HL-60/S4 treated with phorbol 12-myristate 13-acetate at 8.2 ng/mL for 4 days and 3 days (cell line): Measurements from ENCODE around the gene TRIM9.

Source experiments
- in situ Hi-C: fragments of 300-500 bp; cut with MboI; formaldehyde crosslinking; loops from 2 replicates; pipeline ENCODE4 v1.15.0; 2022; ENCODE audit warnings: low sequenced_read_pairs

TRIM9 gene

DNA sequence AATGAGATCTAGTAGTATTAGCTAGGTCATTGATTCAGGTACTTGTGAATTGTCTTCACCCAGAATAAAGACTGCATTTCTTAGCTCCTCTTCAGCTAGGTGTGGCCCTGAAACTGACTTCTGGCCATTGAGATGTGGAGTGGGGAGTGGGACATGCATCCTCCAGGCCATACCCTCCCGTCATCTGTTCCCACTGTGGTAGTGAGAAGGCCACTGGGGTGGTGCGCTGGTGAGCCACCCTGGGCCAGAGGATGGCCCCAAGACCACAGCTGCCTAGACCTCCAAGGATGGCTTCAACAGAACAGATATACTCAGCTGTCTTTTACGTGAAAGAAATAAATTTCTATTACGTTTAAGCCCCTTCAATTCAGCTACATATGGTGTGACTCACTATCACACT, 36.5 kb downstream of the TRIM9 start:
- in situ Hi-C loops, result no loop called here

- in situ Hi-C loops, result no loop called here
Measured at GRCh38 chr14:51056421-51056820, 38.5 kb downstream of the TRIM9 start.

DNA sequence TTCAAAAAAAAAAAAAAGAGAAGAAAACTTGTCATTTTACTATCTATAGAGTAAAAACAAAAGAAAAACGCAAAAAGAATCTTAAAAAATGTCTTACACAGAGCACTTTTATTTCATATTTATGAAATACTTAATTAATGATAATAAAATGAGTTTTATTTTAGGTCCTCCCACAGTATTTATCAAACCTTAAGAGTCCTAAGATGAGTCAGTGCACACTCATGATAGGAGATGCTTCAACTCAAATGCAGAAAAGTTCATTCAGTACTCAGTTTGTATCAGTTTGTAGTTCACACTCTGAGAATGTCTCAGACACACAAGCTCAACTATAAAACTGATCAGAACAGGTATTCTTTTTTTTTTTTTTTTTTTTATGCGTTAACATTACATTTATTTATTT, 41.7 kb downstream of the TRIM9 start:
- in situ Hi-C loops, result no loop called here

GRCh38 chr14:51044961-51045360, 49.9 kb downstream of the TRIM9 start:
- in situ Hi-C loops, result no loop called here

DNA sequence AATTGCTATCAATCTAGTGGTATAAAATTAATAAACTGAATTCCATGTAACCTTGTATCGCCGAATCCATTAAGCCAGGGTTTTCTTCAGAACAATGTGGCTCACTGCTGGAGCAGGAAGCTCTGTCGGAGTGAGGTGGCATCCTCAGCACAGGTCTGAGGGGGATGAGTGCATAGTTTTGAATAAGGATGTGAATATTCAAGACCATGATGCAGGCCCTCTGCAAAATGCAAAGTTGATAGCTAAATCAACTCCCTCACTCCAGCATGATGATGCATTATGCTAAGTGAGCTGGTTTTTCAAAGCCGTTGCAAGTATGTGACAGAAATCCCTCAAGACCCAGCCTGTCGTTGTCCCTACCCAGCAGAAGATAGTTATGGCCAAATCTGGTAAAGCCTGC, 53.0 kb downstream of the TRIM9 start:
- in situ Hi-C loops, result no loop called here

DNA sequence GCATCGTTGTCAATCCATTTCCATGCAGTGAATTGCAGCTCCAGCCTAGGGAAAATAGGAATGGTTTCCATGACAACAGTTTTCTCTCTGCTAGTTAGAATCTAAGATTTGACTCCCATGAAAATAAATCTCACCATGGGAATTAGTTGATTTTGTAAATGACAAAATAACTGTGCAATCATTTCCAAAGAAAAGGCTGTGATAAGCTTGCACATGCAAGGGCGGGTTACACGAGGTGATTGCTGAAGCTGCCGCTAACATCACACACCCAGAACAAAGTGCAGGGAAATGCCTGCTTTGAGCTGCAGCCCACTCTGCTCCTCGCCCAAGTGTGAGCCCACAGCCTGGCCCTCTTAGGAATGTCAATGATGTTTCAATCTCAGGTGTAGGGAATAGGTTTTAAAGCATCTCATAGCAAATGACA, 53.8 kb downstream of the TRIM9 start:
- in situ Hi-C loops, result no loop called here

GRCh38 chr14:51039252-51039651, 55.7 kb downstream of the TRIM9 start:
- in situ Hi-C loops, result no loop called here

DNA sequence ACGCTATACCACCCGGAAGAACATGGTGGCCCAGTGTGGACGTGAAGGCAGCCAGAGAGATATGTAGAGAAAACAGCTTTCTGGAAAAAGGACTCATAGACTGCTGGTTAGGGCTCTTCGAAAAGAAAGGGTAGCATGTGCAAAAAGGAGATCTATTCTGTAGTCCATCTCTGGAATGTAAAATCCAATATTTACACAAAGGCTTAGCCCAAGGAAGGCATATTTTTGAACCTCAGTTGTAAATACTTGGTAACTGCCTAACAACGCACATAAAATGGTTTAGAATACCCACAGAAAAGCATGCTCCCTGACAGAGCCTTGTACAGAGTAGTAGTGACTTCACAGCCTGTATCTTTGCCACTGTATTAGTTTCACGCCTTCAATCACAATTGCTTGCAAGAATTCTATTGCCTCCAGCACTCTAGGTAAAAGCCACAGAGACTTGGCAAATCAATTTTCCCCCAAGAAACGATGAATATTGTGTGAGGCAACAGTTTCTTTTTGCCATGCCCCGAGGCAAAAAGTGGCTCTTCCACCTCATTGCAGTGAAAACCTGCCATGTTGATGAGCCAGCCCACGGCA, 59.2 kb downstream of the TRIM9 start:
- in situ Hi-C loops, result no loop called here

DNA sequence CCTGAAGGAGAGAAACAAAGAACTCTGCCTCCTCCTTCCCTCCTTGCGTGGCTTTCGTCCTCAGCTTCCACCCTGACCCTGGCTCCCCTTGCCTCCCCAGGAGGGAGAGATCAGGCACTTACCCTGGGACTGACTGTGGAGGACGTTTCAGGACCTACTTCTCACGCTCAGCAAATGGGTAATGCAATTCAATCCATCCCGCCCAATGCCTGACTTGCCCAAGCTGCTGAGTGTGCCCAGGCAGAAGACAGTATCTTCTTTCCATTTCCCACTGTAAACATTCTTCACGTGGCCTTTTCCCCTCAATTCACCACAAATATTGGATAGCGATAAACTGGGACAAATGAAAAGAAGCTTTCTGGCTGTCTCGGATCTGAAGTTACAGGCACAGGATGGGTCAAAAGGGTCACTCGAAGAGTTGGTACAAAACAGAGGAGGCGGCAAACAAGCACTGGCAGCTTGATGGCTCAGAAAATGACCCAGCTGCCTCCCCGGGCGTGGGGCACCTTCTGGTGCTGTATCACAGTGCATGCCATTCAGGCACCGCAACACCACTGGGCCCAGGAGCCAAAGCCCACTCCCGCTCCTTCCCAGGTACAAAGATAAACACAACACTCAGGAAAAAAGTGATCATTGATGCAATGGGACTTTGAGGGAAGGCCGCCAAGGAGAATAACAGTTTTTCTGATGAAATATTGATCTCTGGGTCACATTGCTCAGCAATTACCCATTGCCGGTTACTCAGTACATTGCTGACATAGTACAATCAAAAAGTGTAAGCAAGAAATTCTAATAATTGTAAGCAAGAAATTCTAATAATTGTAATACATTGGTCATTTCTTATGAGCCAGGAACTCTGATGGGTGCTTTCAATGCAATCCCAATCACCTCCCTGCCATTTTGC, 65.8 kb downstream of the TRIM9 start:
- in situ Hi-C loops, result no loop called here

GRCh38 chr14:51028361-51028760, 66.5 kb downstream of the TRIM9 start:
- in situ Hi-C loops, result no loop called here

- in situ Hi-C loops, result no loop called here
Measured at GRCh38 chr14:51024377-51024776, 70.5 kb downstream of the TRIM9 start.

DNA sequence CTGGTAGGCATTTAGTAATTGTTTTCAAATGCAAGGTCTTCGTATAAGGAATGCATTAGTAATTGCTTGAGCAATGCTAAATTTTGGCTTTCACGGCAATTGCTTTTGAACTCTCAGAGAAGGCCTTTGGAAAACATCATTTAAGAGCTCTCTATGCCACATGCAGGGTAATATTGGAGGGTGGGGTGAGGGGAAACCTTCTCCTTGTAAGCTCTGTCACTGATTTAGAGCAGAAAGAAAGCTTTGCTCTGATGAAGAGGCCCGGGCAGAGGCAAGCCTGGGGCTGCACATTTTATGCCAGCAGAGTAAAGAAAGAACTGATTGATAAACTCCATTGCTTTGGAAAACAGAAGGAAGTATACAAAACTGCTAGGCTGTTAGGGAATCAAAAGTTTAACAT, 70.9 kb downstream of the TRIM9 start:
- in situ Hi-C loops, result no loop called here

DNA sequence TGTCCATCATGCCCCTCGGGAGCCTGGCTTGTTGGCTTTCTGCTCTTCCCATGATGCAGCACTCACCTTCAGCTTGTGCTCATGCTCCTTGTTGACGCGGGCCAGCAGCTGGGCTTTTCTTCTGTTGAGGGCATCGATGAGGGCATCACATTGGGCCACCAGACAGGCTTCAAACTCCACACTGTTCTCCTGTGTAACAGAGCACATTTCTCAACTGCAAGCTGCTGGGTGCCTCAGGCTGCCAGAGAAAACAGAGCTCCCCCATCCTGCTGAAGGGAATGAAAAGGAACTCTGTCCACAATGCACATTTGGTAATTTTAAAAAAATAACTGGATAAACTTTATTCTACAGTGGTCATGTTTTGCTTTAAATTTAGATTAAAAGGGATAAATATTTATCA, 72.1 kb downstream of the TRIM9 start:
- in situ Hi-C loops, result no loop called here

DNA sequence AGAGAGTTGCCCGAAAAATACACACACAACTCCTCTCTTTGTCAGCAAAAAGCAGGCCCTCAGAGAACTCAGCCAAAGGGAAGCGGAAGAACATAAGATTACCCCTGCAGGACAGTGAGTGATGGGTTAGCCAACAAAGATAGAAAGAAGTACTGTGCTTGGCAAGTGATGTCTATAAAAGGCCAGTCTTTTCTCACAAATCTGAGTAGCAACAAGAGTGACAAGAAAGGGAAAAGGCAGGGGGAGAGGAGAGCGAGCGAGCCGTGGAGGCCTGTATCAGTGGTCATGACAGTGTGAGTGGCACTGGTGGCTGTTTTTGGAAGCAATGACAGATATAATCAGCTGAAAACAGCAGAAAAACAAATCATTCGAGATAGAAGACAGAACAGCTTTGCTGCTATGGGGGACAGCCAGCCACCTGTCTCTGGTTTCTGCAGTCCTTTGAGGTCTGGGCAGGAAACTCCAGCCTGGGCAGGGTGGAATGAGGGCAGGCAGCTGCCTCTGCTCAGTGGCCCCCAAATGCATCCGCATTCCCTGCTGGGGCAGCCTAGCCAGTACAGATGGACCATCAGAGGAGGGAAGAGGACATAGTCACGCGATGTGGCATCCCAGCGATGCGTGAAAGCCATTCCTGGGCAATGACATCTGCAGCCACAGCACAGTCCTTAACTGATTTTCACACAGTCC, 74.7 kb downstream of the TRIM9 start:
- in situ Hi-C loops, result no loop called here

DNA sequence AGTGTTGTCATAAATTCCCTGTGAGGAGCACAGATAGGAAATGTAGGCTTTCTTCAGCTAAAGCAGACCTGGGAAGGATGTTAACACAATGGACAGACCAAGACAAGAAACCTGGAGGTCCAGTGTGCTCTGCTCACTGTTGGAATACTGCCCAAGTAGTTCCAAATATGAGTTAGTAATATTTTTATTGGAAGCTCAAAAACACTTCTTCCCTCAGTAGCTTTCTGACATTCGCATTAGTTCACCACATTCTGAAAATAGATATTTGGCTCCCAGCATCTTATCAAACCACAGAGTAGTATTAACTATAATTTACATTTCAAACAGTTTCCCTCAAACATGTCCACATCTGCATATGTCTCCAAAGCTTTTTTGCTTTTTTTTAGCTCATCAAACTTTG, 75.8 kb downstream of the TRIM9 start:
- in situ Hi-C loops, result no loop called here

DNA sequence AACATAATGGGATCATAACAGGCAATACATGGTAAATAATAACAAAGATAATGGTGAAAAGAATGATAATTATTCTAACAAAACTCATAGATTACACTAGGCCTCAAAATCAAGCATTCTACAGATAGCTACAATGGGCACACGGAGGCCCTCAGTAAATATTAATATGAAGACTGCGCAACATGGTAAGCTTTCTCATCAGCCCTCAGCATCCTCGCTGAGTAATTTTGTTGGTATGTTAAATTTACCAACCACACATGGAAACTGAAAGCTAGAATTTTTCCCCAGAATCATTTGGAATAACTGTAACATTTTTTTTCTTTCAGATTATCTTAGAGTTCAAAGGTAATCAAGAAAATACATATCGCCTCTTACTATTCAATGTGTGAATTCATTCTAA, 76.4 kb downstream of the TRIM9 start:
- in situ Hi-C loops, result no loop called here

DNA sequence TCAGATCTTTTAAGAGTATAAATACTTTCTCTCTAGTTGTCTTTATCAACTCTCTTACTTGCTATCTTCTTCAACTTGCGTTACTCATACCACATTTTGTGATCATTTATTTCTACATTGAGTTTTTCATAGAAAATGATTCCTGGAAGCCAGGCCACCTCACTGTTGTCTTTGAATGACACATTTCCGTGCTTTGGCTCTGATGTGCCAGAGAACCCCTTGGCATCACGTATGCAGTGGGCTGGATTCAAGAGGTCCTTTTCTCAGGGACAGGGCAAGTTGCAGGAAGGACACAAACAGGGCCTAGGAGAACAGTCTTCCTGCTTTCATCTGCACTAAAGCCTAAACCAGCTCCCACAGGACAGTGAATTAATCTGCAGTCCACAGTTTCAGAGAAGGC, 80.3 kb downstream of the TRIM9 start:
- in situ Hi-C loops, result no loop called here

DNA sequence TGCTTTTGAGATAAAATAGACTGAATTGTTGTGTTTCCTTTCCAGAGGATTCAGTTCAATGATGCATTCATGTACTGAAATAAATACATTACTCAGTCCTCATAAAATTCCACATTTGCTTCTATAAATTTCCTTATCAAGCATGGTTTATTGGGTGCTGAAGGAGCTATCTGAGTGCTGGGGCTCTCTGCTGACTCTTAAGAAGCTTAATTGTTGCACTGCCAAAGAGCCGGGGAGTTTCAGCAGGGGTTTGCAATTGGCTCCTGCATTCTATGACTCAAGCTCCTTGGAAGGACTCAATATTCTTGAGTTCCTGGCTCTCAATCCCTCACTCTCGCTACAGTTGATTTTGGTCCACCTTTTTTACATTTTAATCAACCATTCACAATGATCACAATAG, 80.8 kb downstream of the TRIM9 start:
- in situ Hi-C loops, result no loop called here

DNA sequence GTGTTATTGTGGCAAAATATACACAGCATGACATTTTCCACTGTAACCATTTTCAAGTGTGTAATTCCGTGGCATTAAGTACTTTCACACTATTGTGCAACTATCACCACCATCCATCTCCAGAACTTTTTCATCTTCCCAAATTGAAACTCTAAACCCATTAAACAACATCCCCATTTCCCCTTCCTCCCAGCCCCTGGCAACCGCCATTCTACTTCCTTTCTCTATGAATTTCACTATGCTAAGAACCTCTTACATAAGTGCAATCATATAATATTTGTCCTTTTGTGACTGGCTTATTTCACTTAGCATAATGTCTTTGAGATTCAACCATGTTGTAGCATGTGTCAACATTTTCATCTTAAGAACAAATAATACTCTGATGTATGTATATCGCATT, 82.8 kb downstream of the TRIM9 start:
- in situ Hi-C loops, result no loop called here

GRCh38 chr14:51008446-51008845, 86.5 kb downstream of the TRIM9 start:
- in situ Hi-C loops, result no loop called here

DNA sequence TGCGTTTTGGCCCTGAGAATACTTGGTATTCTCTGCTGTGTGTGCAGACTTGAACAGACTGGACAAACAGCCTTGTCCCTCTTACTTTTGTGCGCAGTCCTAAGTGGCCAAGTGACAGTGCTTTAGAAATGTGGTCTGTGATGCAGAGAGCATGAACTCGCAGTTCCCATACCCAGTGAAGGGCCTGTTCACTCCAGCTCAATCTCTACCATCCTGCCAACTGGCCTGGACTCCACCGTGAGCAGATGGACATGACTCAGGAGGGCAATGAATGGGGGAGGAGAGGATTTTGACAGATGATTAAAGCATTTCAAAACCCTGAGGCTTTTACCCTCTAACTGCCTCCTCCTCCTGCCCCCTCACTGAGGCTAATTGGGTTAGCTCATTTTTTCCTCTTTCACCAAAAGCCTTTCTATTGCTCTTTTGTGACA, 88.1 kb downstream of the TRIM9 start:
- in situ Hi-C loops, result no loop called here

DNA sequence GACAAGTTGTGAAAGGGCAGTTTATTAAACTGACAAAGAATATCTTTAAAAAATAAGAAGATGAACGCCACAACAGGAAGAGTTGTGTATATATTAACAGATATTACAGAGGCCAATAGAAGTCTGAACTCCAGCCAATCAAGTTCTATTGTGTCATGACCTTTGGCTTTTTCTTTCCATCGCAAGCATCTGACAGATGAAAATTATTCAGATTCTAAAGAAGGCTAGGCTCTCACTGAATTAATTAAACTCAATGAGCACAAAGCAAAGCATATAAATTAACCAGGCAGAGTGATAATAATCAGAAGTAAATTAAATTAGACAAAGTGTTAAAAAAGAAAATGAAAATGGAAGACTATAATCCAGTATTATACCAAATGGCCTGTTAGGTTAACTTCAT, 88.6 kb downstream of the TRIM9 start:
- in situ Hi-C loops, result no loop called here
